Kidney (tissue), 22 donors: ENCODE results near the gene METTL17. TPM values are rescaled to one million over a fixed set of nuclear protein-coding genes. Genes with fewer than 3 reads are reported as not detected.
"Not testable (repeated sequence)": the region's sequence is repeated elsewhere in the genome, so short reads cannot be mapped to it uniquely, and the experiment has no call there.

Source experiments
- DNase-seq, 5 donors: peaks; one replicate each; pipeline ENCODE4 v3.0.0-alpha.2; 2013 to 2020
- FAIRE-seq: peaks from 2 replicates; lab custom pipeline; 2012; peaks lifted over from hg19 to GRCh38; lab: Jason Lieb, UNC
- H3K27ac ChIP-seq, 2 donors: one replicate each; pipeline ENCODE4 v1.7.0; 2013; ENCODE audit warnings: low read depth in 2 of 2, low read length in 2 of 2, inconsistent platforms in 1 of 2
- H3K27me3 ChIP-seq: one replicate; pipeline ENCODE4 v1.7.1; 2013; ENCODE audit warnings: low read length, inconsistent platforms; ENCODE audit not compliant: control insufficient read depth, insufficient read depth
- H3K36me3 ChIP-seq, 3 donors: one replicate each; pipeline versions ENCODE4 v1.7.0 to v1.7.1; 2013; ENCODE audit warnings: low read length in 3 of 3, control low read depth in 1 of 3, inconsistent platforms in 1 of 3; ENCODE audit not compliant: insufficient read depth in 3 of 3, control insufficient read depth in 2 of 3
- H3K4me1 ChIP-seq, 3 donors: one replicate each; pipeline versions ENCODE4 v1.7.0 to v1.7.1; 2013; ENCODE audit warnings: low read length in 3 of 3, inconsistent platforms in 1 of 3, low read depth in 1 of 3; ENCODE audit not compliant: control insufficient read depth in 2 of 3, insufficient read depth in 2 of 3
- H3K4me3 ChIP-seq, 3 donors: one replicate each; pipeline versions ENCODE4 v1.7.0 to v1.8.1; 2013; ENCODE audit warnings: low read length in 3 of 3, control low read depth in 1 of 3, inconsistent platforms in 1 of 3
- H3K9ac ChIP-seq, 3 donors: one replicate each; pipeline versions ENCODE4 v1.7.0 to v1.7.1; 2013; ENCODE audit warnings: low read length in 3 of 3, control low read depth in 1 of 3, inconsistent platforms in 1 of 3
- H3K9me3 ChIP-seq, 3 donors: one replicate each; pipeline versions ENCODE4 v1.7.0 to v1.7.1; 2013; ENCODE audit warnings: low read length in 3 of 3, control low read depth in 1 of 3, inconsistent platforms in 1 of 3; ENCODE audit not compliant: control insufficient read depth in 2 of 3, insufficient read depth in 1 of 3
- CTCF ChIP-seq: IDR thresholded peaks from 3 replicates; pipeline ENCODE4 v1.5.1; 2012; ENCODE audit warnings: mild to moderate bottlenecking, moderate library complexity, borderline replicate concordance; ENCODE audit not compliant: insufficient read depth; ENCODE audit errors: extremely low read depth
- intact Hi-C: fragments of 100-400 bp; cut with DNase I; formaldehyde crosslinking; loops from one replicate; pipeline ENCODE4 v1.11.1; 2022
- long read RNA-seq, 10 donors: library from polyadenylated mRNA in 1 of 10; unstranded in 1 of 10; transcript quantifications; one replicate each; pipeline ENCODE4 v2.0.0 and lab custom pipeline, GENCODE V29; 2021 to 2026
- polyA plus RNA-seq: library from polyadenylated mRNA; stranded (reverse); fragments of 350-450 nt; fragmentation: Illumina TruSeq; extraction: RNeasy Lipid Tissue Mini Kit (QIAGEN cat#74804); gene quantifications from one replicate; pipeline ENCODE4 v1.2.3, GENCODE V29; 2014; ENCODE audit warnings: low read depth, low replicate concordance; ENCODE audit not compliant: insufficient read depth
- total RNA-seq: library from RNA; stranded (reverse); fragmentation: NEBNext Ultra II Directional; extraction: Animal tissue kit (Norgen Biotek cat#: 25700); gene quantifications from one replicate; pipeline ENCODE4 v1.2.1, GENCODE V29; 2021
- donor health status: control.
- donor health status: control.
- donor health status: control.
- donor health status: control.
- donor health status: control.
- donor health status: DM: yes; HTN: yes; CAD: no.
- donor health status: Normal renal cell carcinoma (clear cell type).

Gene METTL17, protein sequence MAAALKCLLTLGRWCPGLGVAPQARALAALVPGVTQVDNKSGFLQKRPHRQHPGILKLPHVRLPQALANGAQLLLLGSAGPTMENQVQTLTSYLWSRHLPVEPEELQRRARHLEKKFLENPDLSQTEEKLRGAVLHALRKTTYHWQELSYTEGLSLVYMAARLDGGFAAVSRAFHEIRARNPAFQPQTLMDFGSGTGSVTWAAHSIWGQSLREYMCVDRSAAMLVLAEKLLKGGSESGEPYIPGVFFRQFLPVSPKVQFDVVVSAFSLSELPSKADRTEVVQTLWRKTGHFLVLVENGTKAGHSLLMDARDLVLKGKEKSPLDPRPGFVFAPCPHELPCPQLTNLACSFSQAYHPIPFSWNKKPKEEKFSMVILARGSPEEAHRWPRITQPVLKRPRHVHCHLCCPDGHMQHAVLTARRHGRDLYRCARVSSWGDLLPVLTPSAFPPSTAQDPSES
- total RNA-seq, result 53.2 TPM
- 68.6 TPM for polyA plus RNA-seq
- long read RNA-seq, donor 1, partial matches to known transcripts, result 0 of 15 reads
- long read RNA-seq, donor 1, other reads (novel, unspliced or antisense), result 0 of 15 reads
- long read RNA-seq, donor 2, transcript METTL17-201 (14 exons, 1,749 nt), result major isoform, 5 of 19 reads
- long read RNA-seq, donor 2, partial matches to known transcripts, result 9 of 19 reads
- long read RNA-seq, donor 2, other reads (novel, unspliced or antisense), result 0 of 19 reads
- long read RNA-seq, donor 3, transcript METTL17-201 (14 exons, 1,749 nt), result major isoform, 5 of 22 reads
- long read RNA-seq, donor 3, partial matches to known transcripts, result 10 of 22 reads
- long read RNA-seq, donor 3, other reads (novel, unspliced or antisense), result 0 of 22 reads
- long read RNA-seq, donor 4, transcript METTL17-201 (14 exons, 1,749 nt), result major isoform, 7 of 26 reads
- long read RNA-seq, donor 4, partial matches to known transcripts, result 11 of 26 reads
- long read RNA-seq, donor 4, other reads (novel, unspliced or antisense), result 0 of 26 reads
- long read RNA-seq, donor 5, partial matches to known transcripts, result 0 of 1 reads
- long read RNA-seq, donor 5, other reads (novel, unspliced or antisense), result 0 of 1 reads
- long read RNA-seq, donor 6, transcript METTL17-201 (14 exons, 1,749 nt), result major isoform, 9 of 17 reads
- long read RNA-seq, donor 6, partial matches to known transcripts, result 0 of 17 reads
- long read RNA-seq, donor 6, other reads (novel, unspliced or antisense), result 0 of 17 reads
- long read RNA-seq, donor 7, transcript METTL17-201 (14 exons, 1,749 nt), result major isoform, 6 of 30 reads
- long read RNA-seq, donor 7, partial matches to known transcripts, result 5 of 30 reads
- long read RNA-seq, donor 7, other reads (novel, unspliced or antisense), result 12 of 30 reads
- long read RNA-seq, donor 8, transcript METTL17-201 (14 exons, 1,749 nt), result major isoform, 7 of 20 reads
- long read RNA-seq, donor 8, partial matches to known transcripts, result 0 of 20 reads
- long read RNA-seq, donor 8, other reads (novel, unspliced or antisense), result 0 of 20 reads
- long read RNA-seq, donor 9, partial matches to known transcripts, result 0 of 9 reads
- long read RNA-seq, donor 9, other reads (novel, unspliced or antisense), result 0 of 9 reads
- long read RNA-seq, donor 10, transcript METTL17-201 (14 exons, 1,749 nt), result major isoform, 5 of 24 reads
- long read RNA-seq, donor 10, partial matches to known transcripts, result 5 of 24 reads
- long read RNA-seq, donor 10, other reads (novel, unspliced or antisense), result 0 of 24 reads

- H3K27me3 ChIP-seq, result no peaks in the 10 kb centered on the region
- H3K9me3 ChIP-seq, result no peaks in the 10 kb centered on the region
- FAIRE-seq (no peak), DNase-seq (peak; percentile 95 to 99 (median 96))
- peaks cover 6 to 14% (median 13%) of the 10 kb centered on the region in 3 donors for H3K4me1 ChIP-seq
- intact Hi-C loops, result no loop called here
- no peak for TF ChIP-seq CTCF
- H3K36me3 ChIP-seq, result peaks cover 11 to 23% (median 16%) of the 10 kb centered on the region in 3 donors
- H3K27ac ChIP-seq, result peak within 1 kb of the TSS; percentile 68 to 85
- H3K9ac ChIP-seq, result peak within 1 kb of the TSS; percentile 72 to 86 (median 85)
- H3K4me3 ChIP-seq, result peak within 1 kb of the TSS; percentile 88 to 96 (median 93)
These were observed at the start of gene METTL17 for GRCh38 chr14:20989787-20990600. TSS of gene METTL17 (plus strand) at chr14:20989980. CDS start at chr14:20990003, 23 bp downstream.

DNA sequence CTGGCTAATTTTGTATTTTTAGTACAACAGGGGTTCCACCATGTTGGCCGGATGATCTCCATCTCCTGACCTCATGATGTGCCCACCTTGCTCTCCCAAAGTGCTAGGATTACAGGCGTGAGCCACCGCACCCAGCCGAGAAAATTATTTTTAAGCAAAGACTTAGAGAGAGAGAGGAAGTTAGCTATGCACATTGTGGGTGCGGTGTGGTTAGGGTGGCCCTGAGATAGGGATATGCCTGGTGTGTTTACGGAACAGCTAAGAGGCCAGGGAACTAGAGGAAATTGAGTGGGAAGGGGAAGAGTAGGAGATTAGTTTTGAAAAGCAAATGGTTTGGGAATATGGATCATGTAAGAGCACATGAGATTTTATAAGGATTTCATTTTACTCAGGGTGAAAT lies 44.6 kb upstream of the METTL17 start:
- H3K4me3 ChIP-seq, H3K27me3 ChIP-seq, intact Hi-C loops, H3K27ac ChIP-seq, H3K4me1 ChIP-seq, DNase-seq, H3K36me3 ChIP-seq, H3K9me3 ChIP-seq, FAIRE-seq, H3K9ac ChIP-seq: not testable (repeated sequence)

DNA sequence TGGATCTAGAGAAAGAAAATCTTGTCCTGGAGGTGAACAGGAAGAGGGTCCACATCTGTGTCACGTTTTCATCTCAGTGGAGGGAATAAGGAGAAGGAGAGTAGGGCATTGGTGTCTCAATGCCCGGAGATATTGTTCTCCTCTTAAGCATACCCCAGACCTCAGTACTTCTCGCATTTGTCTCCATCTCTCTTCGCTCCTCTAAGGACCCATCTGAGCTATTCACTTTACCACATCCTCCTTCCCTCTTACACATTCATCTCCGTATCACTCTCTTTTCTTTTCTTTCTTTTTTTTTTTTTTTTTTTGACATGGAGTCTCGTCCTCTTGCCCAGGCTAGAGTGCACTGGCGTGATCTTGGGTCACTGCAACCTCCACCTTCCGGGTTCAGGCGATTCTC lies 43.1 kb upstream of the METTL17 start:
- H3K9ac ChIP-seq, FAIRE-seq, H3K4me1 ChIP-seq, H3K27ac ChIP-seq, DNase-seq, H3K9me3 ChIP-seq, intact Hi-C loops, H3K36me3 ChIP-seq, H3K4me3 ChIP-seq, H3K27me3 ChIP-seq: not testable (repeated sequence)

DNA sequence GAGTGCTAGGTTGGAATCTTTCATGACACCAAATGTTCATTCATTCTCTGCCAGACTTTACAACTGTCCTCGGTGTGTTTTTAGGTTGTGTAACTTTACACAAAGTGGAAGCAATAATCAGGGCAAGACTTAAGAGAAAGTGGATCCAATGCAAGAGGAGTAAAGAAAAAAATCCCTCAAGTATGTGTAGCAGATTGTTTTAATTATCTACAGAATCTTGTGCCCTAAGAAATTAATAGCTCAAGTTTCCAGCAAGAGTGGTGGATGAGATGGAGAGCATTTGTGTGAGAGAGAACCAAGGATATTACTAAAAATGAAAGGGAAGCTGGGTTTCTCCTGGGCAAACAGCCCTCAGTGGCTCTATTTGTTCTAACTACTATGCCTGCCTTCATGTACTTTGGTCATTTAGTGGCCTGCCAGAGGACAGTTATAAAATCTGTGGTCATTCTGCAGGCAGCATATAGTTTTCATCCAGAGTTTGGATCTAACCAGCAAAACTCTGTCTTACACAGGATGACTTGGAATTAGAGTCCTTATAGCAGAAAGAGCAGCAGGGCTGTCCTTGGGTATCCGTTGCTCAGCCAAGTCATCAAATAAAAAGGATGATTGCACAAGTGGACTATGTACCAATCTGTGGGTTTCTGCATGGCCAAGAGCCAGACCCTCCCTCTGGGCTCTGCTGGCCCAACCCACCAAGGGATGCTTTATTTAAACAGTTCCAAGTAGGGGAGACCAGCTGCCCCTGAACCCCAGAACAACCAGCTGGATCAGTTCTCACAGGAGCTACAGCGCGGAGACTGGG lies 34.8 kb upstream of the METTL17 start, which contains the start of gene RNASE2:
TSS of gene RNASE2 (plus strand) at position 752 of the 802 bp plus-strand sequence. CDS start 285 bp downstream, outside the sequence.
- H3K9me3 ChIP-seq, H3K9ac ChIP-seq, FAIRE-seq, H3K27ac ChIP-seq, DNase-seq, H3K27me3 ChIP-seq, H3K4me3 ChIP-seq, intact Hi-C loops, H3K36me3 ChIP-seq, H3K4me1 ChIP-seq: not testable (repeated sequence)

- H3K9me3 ChIP-seq, H3K4me3 ChIP-seq, H3K27ac ChIP-seq, H3K36me3 ChIP-seq, FAIRE-seq, H3K9ac ChIP-seq, intact Hi-C loops, H3K4me1 ChIP-seq, H3K27me3 ChIP-seq, DNase-seq: not testable (repeated sequence)
These were observed 34.3 kb upstream of the METTL17 start for GRCh38 chr14:20955538-20955873.
